Cardiac septum (tissue), 1 donor: Measurements from ENCODE around the gene GALE. TPM values are rescaled to one million over a fixed set of nuclear protein-coding genes. Genes with fewer than 3 reads are reported as not detected.
A peak's percentile ranks its signal among the peaks of the same experiment; 100 is the strongest.
"Not testable (repeated sequence)": the region's sequence is repeated elsewhere in the genome, so short reads cannot be mapped to it uniquely, and the experiment has no call there.

Experiments
- DNase-seq: peaks from one replicate; pipeline ENCODE4 v3.0.0-alpha.2; 2020; ENCODE audit warnings: low spot score
- intact Hi-C: fragments of 100-400 bp; cut with DNase I; formaldehyde crosslinking; loops from one replicate; pipeline ENCODE4 v1.14.0; 2022
- total RNA-seq: library from RNA; stranded (reverse); fragmentation: NEBNext Ultra II Directional; extraction: Animal tissue kit (Norgen Biotek cat#: 25700); gene quantifications from one replicate; pipeline ENCODE4 v1.2.1, GENCODE V29; 2021
- donor health status: DM: no; HTN: no; CAD: no.

The GALE gene
- total RNA-seq, 1 donor from 2014 or later, result 11.5 TPM

- DNase-seq, result not testable (repeated sequence)
- intact Hi-C loops, result loop anchor here (5.0 kb wide), 1 partner anchor 33 kb away; the partner anchor contains the start of gene HMGCL
Observed at GRCh38 chr1:23794732-23795182, 5.8 kb downstream of the GALE start.

DNA sequence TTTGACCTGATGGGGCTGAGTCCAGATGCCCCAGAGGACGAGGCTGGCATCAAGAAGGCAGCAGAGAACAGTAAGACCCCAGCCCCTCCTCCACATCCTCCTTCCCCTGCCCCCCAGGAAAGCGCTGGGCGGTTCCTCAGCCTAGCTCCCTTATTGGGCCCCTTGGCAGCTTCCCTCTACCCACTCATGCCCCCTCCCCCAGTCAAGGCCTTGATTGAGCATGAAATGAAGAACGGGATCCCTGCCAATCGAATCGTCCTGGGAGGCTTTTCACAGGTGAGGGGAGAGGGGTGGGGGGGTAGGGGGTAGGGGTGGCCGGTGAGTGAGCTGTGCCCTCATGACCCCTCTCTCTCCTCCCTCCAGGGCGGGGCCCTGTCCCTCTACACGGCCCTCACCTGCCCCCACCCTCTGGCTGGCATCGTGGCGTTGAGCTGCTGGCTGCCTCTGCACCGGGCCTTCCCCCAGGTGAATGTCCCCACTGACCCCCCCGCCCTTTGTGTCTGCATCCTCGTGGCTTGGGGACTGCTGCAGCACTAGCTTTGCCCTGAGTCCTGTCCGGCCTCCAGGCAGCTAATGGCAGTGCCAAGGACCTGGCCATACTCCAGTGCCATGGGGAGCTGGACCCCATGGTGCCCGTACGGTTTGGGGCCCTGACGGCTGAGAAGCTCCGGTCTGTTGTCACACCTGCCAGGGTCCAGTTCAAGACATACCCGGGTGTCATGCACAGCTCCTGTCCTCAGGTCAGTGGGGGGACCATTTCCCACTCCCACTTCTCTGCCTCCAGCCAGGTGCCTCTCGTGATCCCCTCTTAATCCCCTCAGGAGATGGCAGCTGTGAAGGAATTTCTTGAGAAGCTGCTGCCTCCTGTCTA is 6.5 kb downstream of the GALE start:
- no peak for DNase-seq
- intact Hi-C loops, result loop anchor here (5.0 kb wide), 1 partner anchor 33 kb away; the partner anchor contains the start of gene HMGCL

DNA sequence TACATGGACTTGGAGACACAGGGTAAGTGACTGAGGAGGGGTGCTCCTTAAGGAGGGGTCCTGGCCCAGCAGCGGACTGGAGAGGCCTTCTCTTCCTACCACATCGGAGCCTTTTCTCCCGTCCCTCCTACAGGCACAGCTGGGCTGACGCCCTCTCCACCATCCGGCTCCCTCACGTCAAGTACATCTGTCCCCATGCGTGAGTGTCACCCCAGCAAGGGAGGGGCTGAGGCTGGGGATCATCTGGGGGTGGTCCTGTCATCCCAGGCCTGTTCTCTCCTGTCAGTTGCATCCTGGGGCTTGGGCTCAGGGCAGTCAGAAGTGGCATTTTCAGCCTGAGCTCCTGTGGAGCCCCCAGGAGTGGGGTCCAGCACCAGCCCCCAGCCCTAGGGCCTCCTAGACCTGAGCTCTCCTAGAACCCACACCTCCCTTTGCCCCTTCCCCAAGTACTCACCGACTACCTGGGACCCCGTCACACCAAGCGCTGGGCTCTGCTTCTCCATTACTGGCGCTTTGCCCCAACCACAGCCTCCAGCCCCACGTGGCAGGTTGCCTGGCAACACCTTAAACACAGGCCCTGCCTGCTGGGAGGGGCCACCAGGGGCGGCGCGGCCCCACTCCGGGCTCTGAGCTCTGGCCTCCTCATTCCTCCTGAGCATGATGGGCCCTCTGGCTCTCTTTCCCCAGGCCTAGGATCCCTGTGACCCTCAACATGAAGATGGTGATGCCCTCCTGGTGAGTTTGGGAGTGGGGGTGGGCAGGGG is 7.4 kb downstream of the GALE start:
- intact Hi-C loops, result loop anchor here (5.0 kb wide), 1 partner anchor 34 kb away; the partner anchor contains the start of gene HMGCL
- DNase-seq, result no peak

DNA sequence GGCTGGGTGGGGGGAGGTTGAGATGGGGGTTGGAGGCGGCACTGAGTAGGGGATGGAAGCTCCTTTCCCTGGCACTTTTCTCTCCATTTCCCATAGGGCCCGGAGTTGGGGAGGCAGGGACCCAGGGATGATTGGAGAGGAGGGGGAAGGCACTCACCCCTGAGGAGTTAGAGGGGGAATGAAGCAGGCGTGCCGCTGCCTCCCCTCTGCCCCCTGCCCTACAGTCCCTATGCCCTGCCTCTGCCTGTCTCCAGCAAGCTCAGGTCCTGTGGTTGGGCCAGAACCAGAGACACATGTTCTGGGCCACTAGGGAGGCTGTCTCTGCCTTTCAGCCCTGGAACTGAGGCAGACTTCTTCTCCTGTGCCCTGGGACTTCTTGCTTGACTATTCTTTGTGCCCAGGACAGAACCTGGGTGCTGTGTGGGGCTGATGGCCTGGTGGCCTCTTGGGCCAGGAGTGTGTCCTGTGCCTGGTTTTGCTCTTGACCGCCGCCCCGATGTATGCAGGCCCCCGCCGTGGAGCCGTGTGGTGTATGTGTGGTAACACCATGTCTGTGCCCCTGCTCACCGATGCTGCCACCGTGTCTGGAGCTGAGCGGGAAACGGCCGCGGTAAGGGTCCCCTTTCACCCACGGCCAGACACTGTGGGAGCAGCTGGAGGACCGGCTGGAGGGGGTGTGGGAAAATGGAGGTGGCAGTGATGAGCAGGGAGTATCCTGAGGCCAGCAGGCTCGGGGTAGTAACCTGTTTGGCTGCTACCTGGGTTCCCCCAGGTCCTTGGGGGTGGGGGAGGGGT is 8.2 kb downstream of the GALE start:
- no peak for DNase-seq
- intact Hi-C loops, result loop anchor here (5.0 kb wide), 1 partner anchor 35 kb away; the partner anchor contains the start of gene HMGCL

- intact Hi-C loops, result loop anchor here (1.0 to 5.0 kb wide), 3 partner anchors 9 to 36 kb away; partner anchors contain the start of genes GALE and HMGCL
- peak; percentile 78 for DNase-seq
Observed at GRCh38 chr1:23791516-23792047, 9.0 kb downstream of the GALE start.

DNA sequence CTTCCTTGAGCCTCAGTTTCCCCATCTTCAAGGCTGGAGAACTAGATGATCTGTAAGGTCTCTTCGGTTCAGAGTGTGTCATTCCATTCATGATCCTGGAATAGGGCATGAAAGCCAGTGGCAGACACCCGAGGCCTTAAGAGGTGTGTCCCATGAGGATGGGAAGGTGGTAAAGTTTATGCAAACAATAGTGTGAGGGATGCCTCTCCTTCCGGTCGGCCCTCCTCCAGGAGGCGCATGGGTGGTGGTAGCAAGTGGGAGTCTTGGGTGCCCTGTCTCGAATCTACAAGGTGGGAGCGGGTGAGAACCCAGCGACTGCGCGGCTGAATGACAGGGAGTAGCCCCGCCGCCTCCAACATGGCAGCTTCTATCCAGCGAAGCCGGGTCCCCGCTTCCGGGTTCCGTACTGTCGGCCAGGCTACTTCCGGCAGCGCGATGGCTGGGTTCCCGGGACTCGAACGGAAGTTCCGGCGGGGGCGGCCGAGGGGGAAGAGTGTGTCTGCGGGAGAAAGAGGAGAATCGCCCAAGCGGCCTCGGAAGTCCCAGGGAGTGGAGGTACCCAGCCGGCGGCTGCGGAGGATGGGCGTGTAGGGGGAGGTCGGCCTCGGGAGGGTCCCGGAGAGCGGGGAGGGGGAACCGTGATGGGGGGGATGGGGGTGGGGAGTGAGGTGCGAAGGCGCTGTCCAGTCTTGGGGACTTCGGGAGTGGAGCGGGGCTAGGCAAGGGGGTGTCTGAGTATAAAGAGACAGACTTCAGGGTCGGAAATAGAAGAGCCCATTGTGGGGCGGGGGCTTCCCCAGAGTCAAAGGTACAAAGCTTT is 9.6 kb downstream of the GALE start, which contains the start of gene LYPLA2:
TSS of gene LYPLA2 (plus strand) at position 450 of the 820 bp plus-strand sequence. CDS start 1,538 bp downstream, outside the sequence.
- intact Hi-C loops, result loop anchor here (1.0 to 5.0 kb wide), 3 partner anchors 9 to 36 kb away; partner anchors contain the start of genes GALE and HMGCL
- peak; percentile 98 for DNase-seq

DNA sequence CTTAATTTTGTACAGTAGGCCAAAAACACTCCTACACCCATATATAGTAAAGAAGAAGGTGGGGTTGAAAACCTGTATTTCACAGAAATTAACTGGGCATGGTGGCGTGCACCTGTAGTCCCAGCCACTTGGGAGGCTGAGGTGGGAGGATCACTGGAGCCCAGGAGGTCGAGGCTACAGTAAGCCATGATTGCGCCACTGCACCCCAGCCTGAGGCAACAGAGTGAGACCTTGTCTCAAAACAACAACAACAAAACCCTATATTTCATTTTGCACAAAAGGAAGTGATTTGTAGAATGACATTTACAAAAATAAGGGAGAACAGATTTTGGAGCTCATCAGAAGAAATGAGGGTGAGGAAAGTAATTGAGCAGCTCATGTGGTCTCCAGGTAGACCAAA is 11.9 kb downstream of the GALE start:
- DNase-seq, result peak; percentile 56
- intact Hi-C loops, result no loop called here

DNA sequence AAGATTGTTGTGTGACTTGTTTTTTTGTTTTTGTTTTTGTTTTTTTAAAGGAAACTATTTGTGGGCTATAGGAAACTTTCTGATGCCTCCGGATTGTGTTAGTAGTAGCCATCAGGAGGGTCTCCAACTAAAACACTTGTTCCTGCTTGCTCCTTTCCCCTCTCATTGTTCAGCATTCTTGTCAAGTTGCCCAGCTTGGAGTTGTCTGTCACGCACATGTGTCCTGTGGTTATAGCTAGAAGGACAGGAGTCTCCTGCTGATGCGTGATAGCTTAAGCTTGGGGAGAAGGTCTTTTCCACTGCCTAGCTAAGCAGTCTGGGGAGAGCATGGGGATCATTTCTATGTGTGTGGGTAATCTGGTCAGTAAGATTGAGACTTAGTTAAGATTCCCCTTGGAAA is 12.9 kb downstream of the GALE start:
- DNase-seq, result no peak
- intact Hi-C loops, result no loop called here

DNA sequence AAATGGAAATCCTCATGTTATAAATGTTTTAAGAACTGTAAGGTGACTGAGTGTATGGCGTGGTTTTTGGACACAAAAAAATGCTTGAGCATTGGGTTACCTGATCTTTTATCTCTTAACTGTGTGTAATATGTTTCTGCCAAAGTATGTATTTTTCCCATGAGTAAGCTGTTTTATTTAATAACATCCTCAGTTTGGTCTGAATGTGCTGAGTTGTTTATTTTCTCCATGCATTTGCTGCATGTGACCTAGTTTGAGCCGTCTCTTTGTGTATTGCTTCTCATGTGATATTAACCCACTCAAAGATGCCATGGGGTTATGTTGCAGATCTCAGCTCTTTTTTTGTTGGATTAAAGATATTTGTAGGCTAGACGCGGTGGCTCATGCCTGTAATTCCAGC is 15.7 kb downstream of the GALE start:
- intact Hi-C loops, result no loop called here
- DNase-seq, result no peak

DNA sequence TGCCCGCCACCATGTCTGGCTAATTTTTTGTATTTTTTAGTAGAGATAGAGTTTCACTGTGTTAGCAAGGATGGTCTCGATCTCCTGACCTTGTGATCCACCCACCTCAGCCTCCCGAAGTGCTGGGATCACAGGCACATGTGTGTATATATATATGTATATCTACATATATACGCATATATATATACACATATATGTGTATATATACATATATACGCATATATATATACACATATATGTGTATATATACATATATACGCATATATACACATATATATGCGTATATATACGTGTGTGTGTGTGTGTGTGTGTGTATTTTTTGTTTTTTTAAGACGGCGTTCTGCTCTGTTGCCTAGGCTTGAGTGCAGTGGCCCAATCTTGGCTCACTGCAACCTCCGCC is 17.4 kb downstream of the GALE start:
- intact Hi-C loops, result not testable (repeated sequence)

GRCh38 chr1:23779826-23780371 is 20.7 kb downstream of the GALE start:
- intact Hi-C loops, result no loop called here
- DNase-seq, result no peak

More for the DNA sequence above, 17.4 kb downstream of the GALE start:
- not testable (repeated sequence) for DNase-seq

GRCh38 chr1:23777979-23778814 is 22.4 kb downstream of the GALE start, which contains the start of gene PITHD1:
TSS of gene PITHD1 (plus strand) at chr1:23778418. CDS start at chr1:23778516, 98 bp downstream.
- peak; percentile 91 for DNase-seq
- intact Hi-C loops, result loop anchor here (2.0 kb wide), 1 partner anchor 13 kb away; the partner anchor contains the start of gene LYPLA2

- DNase-seq, result no peak
- intact Hi-C loops, result loop anchor here (2.0 kb wide), 1 partner anchor 15 kb away; the partner anchor contains the start of gene LYPLA2
Observed at GRCh38 chr1:23776217-23776616, 24.3 kb downstream of the GALE start.

GRCh38 chr1:23774174-23774880 is 26.2 kb downstream of the GALE start:
- no peak for DNase-seq
- intact Hi-C loops, result loop anchor here (5.0 kb wide), 2 partner anchors 93 to 143 kb away; partner anchors contain the start of gene FUCA1

GRCh38 chr1:23772854-23773242 is 27.7 kb downstream of the GALE start:
- intact Hi-C loops, result loop anchor here (5.0 kb wide), 2 partner anchors 94 to 144 kb away; partner anchors contain the start of gene FUCA1
- DNase-seq, result no peak
